ENCODE measurements around the gene MORN3.
"Not testable (repeated sequence)": the region's sequence is repeated elsewhere in the genome, so short reads cannot be mapped to it uniquely, and the experiment has no call there.

The MORN3 gene

DNA sequence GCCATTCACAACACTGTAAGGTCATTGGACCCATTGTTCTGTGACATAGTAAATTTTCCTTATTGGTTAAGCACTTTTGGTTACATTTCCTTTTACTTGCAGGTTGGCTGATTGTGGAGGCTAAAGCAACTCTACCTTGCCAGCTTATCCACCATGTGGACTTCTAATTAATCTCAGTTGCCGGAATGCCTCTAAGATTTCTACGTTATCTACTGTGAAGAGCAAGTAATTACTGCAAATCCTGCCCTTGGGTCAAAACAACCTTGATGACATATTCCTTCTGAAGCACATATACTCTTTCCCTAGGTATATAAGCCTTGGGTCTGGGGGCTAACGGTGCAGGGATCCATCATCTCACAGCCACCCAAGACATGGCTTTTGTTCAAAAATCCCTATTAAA lies 19.5 kb upstream of the MORN3 start:
- DNase-seq = no peak

- DNase-seq = not testable (repeated sequence)
Observed at GRCh38 chr12:121679661-121680197, 10.3 kb upstream of the MORN3 start.

DNA sequence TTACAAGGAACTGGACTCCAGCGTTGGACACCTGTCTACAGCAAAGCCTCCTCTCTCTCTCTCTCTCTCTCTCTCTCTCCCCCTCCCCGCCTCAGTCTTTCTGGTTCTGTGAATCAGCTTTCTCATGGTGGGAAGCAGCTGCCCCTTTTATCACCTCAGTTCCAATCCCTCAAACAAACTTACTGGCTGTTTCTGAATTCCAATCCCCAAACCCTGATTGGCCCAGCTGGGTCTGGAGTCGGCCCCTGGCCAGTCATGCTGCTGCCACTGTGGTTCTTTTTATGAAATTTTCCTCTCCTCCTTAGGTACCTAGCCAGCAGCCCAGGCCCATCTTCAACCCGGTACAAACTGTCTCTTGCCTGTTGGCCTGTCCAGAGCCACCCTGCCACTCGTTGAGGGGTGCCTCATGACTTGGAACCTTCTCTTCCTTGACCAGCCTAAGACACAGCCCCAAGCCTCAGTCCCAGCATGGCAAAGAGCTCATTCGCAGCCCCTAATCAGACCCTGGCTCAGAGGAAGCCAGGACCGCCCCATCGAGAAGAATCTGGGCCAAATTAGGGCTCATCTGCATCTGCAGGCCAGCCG lies 9.4 kb upstream of the MORN3 start:
- DNase-seq = no peak

GRCh38 chr12:121678305-121678704 lies 8.9 kb upstream of the MORN3 start:
- no peak for DNase-seq

- DNase-seq = no peak
Observed at GRCh38 chr12:121676190-121676589, 6.7 kb upstream of the MORN3 start.

DNA sequence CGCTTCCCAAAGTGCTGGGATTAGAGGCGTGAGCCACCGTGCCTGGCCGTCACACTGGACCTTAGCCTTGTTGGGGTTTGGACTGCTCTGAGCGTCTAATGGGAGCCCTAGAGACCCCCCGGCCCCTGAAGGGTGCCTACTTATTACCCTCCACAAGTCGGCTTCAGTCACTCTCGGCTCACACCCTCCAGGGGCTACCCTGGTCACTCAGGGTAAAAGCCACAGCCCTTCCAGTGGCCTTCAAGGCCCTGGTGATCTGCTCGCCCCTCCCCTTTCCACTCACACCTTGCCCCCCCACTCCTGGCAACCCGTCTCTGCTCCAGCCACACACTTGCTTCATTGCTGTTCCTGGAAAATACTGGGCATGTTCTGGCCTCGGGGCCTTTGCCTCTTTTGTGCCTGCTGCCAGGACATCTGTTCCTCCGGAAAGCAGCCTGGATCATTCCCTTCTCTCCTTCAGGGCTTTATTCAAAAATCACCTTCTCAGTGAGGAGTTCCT lies 3.6 kb upstream of the MORN3 start:
- DNase-seq = no peak

- DNase-seq = peak; percentile 60
Observed at GRCh38 chr12:121668750-121669520, 519 bp downstream of the MORN3 start.

GRCh38 chr12:121666829-121667228 lies 2.6 kb downstream of the MORN3 start:
- DNase-seq = not testable (repeated sequence)

- DNase-seq = no peak
Observed at GRCh38 chr12:121663610-121663929, 5.9 kb downstream of the MORN3 start.

DNA sequence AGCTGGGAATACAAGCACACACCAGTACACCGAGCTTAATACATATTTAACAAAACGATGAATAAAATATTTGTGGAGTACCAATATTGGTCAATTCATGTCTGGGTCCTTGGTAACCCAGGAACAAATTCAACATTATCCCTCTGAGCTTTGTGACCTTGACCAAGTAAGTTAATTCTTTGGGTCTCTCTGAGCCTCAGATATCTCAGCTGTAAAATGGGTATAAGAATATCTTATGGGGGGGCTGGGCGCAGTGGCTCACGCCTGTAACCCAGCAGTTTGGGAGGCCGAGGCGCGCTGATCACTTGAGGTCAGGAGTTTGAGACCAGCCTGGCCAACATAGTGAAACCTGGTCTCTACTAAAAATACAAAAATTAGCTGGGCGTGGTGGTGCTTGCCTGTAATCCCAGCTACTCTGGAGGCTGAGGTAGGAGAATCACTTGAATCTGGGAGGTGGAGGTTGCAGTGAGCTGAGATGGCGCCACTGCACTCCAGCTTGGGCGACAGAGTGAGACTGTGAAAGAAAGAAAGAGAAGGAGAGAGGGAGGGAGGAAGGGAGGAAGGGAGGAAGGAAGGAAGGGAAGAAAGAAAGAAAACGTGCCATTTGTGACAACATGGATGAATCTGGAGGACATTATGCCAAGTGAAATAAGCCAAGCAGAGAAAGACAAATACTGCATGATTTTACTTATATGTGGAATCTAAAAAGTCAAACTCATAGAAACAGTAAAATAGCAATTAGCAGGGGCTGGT lies 7.9 kb downstream of the MORN3 start:
- not testable (repeated sequence) for DNase-seq

GRCh38 chr12:121657305-121658008 lies 12.0 kb downstream of the MORN3 start:
- no peak for DNase-seq

DNA sequence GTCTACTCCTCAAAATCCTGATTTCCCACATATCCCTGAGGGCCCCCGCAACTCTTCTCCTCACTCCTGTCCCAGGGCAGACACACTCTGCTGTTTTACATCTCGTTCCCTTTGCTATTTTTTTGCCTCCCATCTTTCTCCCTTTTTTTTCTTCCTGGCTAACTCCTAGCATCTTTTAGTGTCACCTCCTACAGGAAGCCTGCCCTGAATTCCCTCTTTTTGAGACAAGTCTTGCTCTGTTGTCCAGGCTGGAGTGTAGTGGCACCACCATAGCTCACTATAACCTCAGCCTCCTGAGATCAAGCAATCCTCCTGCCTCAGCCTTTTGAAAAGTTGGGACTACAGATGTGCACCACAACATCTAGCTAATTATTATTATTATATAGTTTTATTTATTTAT lies 13.3 kb downstream of the MORN3 start:
- no peak for DNase-seq

GRCh38 chr12:121653999-121654398 lies 15.5 kb downstream of the MORN3 start:
- no peak for DNase-seq

DNA sequence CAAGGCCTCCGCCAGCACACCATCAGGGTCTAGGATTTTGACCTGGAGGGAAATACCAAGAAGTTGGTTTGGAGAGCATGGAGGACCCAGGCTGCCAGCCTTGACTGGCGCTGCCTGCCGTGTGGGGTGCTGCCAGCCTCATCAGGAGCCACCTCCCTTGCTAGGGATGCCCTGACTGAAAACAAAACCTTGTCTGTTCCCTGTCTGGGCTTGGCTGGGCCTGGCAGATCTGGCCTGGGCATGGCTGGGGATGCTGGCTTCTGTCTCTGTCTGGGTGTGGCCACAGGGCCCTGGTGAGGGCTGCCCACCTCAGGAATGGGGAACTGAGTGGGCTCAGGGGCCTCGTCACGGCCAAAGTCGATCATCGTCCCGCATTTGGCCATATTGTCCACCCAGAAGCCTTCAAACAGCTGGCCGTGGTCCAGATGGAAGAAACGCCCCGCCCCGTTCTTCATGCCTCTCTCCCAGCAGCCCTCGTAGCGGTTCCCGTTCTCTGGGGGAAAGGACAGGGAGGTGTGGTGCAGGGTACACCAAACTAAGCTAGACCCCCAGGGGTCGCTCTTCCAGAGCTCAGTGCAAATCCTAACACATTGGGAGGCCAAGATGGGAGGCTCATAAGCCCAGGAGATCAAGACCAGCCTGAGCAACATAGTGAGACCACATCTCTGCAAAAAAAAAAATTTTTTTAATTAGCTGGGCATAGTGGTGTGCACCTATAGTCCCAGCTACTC lies 16.5 kb downstream of the MORN3 start:
- no peak for DNase-seq

GRCh38 chr12:121651320-121651719 lies 18.1 kb downstream of the MORN3 start:
- DNase-seq = no peak

DNA sequence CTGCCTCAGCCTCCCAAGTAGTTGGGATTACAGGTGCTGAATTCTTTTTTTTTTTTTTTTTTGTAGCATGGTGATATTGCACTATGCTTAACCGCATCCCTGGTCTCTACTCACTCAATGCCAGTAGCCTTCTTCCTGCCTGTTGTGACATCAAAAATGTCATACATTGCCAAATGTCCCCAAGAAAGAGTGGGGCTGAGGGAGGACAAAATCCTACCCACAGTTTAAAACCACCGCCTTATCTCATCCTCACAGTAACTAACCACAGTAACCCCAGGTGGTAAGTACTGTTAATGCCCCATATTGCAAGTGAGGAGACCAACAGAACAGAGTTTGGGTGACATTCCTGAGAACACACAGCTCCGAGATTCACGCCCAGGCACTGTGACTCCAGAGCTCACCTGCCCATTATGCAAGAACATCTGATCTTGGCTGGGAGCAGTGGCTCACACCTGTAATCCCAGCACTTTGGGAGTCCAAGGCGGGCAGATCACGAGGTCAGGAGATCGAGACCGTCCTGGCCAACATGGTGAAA lies 19.6 kb downstream of the MORN3 start:
- peak; percentile 63 for DNase-seq

- no peak for DNase-seq
Observed at GRCh38 chr12:121649322-121649721, 20.1 kb downstream of the MORN3 start.

- no peak for DNase-seq
Observed at GRCh38 chr12:121648458-121649028, 20.9 kb downstream of the MORN3 start.

DNA sequence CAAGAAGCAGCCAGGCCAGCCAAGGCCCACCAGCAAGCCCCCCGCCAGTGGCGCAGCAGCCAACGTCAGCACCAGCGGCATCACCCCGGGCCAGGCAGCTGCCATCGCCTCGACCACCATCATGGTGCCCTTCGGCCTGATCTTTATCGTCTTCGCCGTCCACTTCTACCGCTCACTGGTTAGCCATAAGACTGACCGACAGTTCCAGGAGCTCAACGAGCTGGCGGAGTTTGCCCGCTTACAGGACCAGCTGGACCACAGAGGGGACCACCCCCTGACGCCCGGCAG lies 28.2 kb downstream of the MORN3 start:
- DNase-seq = no peak

DNA sequence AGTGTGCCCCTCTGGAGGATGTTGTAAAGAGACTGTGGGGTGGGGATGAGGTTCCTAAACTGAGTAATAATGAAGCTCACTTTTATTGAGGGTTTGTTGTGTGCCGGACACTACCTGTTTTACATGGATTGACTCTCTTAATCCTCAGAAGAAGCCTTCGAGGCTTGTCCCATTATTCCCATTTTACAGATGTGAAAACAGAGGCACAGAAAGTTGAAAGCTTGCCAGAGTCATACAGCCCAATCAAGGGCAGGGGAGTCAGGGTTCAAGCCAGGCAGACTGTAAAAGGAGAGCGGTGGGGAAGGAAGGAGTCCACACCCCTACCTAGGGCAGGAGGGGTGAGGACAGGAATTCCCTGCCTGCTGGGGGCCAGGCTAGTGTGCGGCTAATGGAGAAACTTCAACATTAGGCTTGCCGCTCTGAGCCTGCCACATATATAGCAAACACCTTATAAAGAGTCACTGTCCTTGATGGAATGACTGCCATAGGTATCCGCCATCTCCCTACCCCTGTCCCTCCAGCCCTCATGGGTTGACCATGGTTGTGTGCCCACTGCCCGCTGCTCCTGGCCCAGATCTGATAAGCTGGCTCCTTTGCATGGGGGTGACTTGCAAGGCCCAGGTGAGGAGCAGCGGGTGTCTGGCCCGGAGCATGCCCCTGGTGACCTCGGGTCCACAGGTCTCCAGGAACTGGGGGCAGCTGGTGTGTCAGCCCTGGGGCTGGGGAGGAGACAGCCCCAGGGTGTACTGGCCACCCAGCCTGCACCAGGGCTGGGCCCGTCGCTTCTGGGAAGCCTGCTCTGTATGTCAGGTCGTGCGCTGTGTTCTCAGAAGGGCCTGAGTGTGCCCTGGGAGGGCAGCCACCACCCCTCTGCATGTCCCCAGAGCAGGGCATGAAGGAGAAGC lies 30.9 kb downstream of the MORN3 start:
- no peak for DNase-seq

Data from CD4-positive, alpha-beta T cell treated with Interleukin-21 for 1 hour (primary cell).